ENCODE measurements around the gene TEX2.
A peak's percentile ranks its signal among the peaks of the same experiment; 100 is the strongest.

The TEX2 gene

DNA sequence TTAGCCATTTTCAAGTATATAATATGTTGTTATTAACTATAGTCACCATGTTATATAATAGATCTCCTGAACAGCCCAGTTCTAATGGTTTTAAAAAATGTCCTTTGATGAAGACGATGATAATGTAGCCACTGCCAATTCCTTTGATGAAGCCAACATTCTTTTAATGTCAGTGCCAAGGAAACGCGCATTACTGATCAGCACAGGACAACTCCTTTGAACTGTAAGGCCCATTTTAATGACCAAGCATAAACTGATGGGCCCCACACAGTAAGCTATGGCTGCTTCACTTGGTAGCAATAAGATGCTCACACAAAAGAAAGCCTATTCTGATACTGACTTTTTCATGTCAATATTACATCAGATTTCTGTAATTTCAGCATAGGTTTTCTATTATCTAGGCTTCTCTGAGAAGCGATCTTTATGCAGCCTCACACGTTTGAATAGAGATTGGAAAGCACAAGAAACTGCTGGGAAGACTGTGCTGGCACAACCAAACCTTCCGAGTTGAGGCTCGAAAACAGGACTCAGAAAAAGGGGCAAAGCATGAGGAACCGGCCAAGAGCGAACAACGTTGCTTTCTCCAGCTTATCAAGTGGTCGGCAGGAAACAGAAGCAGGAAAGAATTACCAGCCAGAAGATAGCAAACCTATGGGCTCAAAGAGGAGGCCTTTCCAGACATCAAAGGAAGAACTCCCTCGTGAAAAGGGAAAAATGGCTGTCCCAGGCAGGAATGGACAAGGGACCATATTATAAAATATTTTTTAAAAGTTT is 152.5 kb downstream of the TEX2 start:
- DNase-seq: no peak

- no peak for DNase-seq
Measured at GRCh38 chr17:64109400-64109799, 153.7 kb downstream of the TEX2 start.

- DNase-seq: no peak
Measured at GRCh38 chr17:64107500-64108236, 155.4 kb downstream of the TEX2 start.

- DNase-seq: no peak
Measured at GRCh38 chr17:64106918-64107317, 156.1 kb downstream of the TEX2 start.

DNA sequence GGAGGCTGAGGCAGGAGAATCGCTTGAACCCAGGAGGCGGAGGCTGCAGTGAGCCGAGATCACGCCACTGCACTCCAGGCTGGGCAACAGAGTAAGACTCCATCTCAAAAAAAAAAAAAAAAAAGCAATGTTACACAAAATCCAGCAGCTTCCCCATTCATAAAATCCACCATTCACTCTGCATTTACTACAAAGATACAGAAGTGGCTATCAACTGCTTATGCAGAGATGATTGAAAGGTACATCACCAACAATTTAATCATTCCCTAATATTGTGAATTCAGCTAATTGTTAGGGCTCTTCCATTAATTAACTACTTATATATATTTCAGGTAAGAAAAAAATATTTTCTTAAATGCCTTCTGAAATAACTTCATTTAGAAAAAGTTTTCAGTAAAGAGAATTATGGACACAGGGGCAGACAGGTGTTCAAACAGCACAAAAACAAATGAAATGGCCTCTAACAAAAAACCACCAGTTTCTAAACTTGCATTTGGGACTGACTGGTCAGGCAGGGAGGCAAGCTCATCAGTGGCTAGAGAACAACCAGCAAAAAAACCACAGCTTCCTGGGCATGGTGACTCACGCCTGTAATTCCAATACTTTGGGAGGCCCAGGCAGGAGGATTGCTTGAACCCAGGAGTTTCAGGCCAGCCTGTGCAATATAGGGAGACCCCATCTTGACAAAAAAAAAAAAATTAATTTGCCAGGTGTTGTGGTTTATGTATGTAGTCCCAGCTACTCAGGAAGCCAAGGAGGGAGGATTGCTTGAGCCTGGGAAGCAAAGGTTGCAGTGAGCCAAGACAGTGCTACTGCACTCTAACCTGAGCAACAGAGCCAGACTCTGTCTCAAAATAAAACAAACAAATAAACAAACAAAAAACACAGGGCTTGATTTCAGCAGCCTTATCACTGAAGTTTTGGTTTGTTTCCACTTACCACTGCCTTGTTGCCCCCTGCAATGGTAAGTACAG is 159.4 kb downstream of the TEX2 start:
- DNase-seq: peak in 1 of 2 donors; percentile 26

DNA sequence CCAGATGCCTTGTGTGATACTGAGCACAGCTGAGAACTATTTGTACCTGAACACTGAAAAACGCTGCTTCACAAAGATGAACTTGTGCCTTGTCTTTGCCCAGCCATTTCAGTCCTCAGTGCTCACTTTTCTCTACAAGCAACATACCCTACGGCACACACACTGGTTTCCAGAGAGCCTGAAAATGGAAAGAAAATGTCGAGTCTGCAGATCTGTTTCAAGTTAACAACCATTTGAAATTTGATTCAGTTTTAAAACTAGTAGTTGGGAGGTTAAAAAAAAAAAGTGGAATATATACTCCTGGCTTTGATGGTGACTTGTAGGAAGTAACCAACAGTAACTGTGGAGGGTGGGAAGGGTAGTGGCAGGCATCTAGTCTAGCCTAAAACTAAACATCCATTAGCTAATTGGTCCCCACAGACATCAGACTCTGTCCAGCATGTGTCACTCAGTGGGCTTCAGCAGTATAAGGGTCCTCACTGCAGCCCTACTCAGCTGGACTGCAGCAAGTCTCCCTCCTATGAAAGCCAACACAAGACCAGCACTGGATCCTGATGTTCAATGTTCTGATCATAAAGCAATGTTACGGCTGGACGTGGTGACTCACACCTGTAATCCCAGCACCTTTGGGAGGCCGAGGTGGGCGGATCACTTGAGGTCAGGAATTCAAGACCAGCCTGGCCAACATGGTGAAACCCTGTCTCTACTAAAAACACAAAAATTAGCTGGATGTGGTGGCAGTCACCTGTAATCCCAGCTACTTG is 160.3 kb downstream of the TEX2 start:
- no peak for DNase-seq

GRCh38 chr17:64099543-64099942 is 163.5 kb downstream of the TEX2 start:
- DNase-seq: no peak

All from CD4-positive, alpha-beta T cell treated with Interleukin-4 for 1 hour (primary cell).